ENCODE results near the gene NEURL1B.

The NEURL1B gene

DNA sequence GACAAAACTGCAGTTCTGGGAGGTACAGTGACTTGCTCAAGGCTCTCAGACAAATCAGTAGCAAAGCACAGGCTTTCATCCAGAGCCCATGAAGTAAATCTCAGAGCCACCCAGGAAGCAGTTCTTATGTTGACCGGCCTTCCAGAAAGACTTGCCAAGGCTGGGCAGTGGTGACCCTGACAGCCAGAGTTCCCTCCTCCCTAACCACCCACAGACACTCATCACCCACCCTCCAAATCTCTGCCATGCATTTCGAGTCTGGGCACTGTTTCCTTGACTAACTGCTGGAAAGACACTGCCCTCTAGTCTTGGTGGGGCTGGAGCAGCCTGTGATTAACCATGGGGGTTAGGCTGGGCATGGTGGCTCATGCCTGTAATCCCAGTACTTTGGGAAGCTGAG is 21.5 kb downstream of the NEURL1B start:
- no peak for FAIRE-seq
- TF ChIP-seq POLR2A (IDR thresholded peaks at IDR 0.05; ENCODE audit: low read depth, low read length) (no peak), TAF1 (IDR thresholded peaks at IDR 0.05; ENCODE audit: borderline replicate concordance, low read depth, low read length) (no peak), POLR2AphosphoS5 (IDR thresholded peaks at IDR 0.05; ENCODE audit: low read depth, low read length) (no peak)
- DNase-seq (ENCODE audit: insufficient read length): no peak

DNA sequence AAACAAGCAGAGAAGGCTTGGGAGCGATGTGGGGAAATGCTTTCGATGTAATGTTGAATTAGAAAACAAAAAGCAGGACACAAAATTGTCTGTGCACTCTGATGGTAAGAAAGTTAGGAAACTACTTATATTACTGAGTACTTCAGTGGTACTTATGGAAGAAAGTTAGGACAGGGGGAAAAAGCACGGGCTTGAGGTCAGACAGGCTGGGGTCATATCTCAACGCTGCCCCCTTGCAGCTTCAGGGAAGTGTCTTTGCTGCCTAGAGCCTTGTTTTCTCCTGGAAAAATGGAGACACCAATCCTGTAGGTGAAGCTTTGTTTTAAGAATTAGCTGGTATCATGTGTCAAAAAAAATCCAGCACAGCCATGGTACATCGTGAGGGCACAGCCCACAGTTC is 23.0 kb downstream of the NEURL1B start:
- no peak for FAIRE-seq
- DNase-seq (ENCODE audit: insufficient read length): no peak
- TF ChIP-seq POLR2A (IDR thresholded peaks at IDR 0.05; ENCODE audit: low read depth, low read length): no peak
- TF ChIP-seq TAF1 (IDR thresholded peaks at IDR 0.05; ENCODE audit: borderline replicate concordance, low read depth, low read length): no peak
- TF ChIP-seq POLR2AphosphoS5 (IDR thresholded peaks at IDR 0.05; ENCODE audit: low read depth, low read length): no peak

DNA sequence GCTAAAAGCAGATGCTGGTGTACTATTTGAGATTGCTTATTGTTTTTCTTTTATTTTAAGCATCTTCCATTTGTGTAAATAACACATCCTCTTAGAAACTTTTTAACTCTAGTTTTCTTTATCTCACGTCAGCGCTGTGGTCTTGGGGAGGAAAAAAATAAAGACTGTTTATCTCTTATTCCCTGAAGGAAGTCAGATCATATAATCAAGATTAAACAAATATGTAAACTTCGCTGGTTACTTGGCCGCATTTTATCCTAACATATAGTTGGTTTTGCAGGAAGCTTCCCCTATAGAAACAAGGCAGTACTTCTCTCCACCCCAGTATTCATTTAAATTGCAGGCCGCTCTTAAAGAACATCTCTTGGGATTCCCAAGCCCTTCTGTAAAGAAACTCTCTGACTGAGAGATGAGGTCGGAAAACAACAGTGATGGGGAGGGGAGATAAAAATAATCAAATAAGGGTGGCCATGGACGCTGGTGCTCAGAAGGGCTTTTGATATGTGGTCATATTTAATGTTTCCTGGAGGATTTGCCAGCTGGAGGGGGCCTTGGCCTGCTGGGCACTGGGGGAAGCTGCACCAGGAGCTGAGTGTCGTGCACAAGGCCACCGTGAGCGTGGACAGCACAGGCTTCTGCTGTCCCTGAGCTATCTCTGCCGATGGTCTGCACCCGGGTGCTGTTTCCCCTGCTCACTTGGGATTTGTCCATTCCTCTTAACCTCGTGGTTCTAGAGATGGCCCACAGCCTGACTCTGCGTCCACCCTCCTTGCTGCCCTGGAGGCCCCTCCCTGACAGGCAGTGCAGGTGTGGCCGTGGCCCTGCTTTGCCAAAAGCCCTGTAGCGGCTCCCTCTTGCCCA is 23.8 kb downstream of the NEURL1B start:
- FAIRE-seq (no peak), DNase-seq (ENCODE audit: insufficient read length) (no peak)
- TF ChIP-seq POLR2AphosphoS5 (IDR thresholded peaks at IDR 0.05; ENCODE audit: low read depth, low read length): no peak
- no peak for TF ChIP-seq TAF1 (IDR thresholded peaks at IDR 0.05; ENCODE audit: borderline replicate concordance, low read depth, low read length)

DNA sequence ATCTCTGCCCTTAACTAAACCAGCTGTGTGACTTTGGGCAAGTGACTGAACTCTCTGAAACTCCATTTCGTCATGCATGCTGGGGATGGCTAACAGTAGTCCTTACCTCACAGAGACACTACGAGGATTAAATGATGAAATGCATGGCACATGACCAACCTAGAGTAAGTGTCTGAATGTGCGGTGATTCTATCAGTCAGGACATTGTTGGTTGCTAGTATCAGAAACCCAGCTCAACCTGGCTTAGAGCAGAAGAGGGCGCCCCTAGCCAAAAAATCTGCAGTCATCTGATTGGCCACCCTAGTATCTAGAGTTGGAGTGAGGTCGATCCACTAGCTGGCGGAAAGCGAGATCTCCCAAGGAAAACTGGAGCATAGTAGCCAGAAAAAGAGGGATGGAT is 25.2 kb downstream of the NEURL1B start:
- FAIRE-seq (no peak), DNase-seq (ENCODE audit: insufficient read length) (no peak)
- TF ChIP-seq POLR2AphosphoS5 (IDR thresholded peaks at IDR 0.05; ENCODE audit: low read depth, low read length) (no peak), POLR2A (IDR thresholded peaks at IDR 0.05; ENCODE audit: low read depth, low read length) (no peak), TAF1 (IDR thresholded peaks at IDR 0.05; ENCODE audit: borderline replicate concordance, low read depth, low read length) (no peak)

DNA sequence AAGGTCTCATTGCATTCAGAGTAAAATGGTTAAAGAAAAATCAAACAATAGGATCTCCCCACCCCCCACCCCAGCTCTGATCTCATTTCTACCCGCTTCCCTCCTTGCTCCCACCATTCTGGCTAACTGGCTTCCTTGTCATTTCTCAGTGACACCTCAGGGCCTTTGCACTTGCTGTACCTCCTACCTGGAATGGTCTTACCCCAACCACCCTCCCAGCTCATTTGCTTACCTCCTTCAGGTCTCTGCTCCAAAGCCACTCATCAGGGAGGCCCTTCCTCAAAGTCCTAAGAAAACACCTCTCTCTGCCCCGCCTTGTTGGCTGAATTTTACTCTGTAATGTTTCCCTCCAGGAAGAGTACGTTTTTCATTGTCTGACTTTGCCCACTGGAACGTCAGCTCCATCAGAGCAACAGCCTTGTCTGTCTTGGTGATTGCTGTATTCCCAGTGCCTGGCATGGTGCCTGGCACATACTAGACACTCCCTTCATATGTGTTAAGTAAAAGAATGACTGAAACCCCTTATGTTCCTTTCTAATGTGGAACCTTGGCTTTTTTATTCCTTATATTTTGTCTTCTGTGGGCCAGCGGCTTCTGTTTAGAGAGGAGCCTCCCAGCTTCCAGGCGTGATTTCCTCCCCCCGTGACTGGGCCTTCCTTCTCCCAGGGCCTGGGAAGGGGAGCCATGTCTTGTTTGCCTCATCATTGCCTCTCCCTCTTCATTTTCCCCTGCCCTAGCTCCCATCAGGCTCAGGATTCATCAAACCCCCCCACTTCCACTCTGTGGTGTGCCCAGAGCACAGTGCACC is 26.9 kb downstream of the NEURL1B start:
- no peak for FAIRE-seq
- no peak for DNase-seq (ENCODE audit: insufficient read length)
- TF ChIP-seq POLR2A (IDR thresholded peaks at IDR 0.05; ENCODE audit: low read depth, low read length) (no peak), POLR2AphosphoS5 (IDR thresholded peaks at IDR 0.05; ENCODE audit: low read depth, low read length) (no peak), TAF1 (IDR thresholded peaks at IDR 0.05; ENCODE audit: borderline replicate concordance, low read depth, low read length) (no peak)

DNA sequence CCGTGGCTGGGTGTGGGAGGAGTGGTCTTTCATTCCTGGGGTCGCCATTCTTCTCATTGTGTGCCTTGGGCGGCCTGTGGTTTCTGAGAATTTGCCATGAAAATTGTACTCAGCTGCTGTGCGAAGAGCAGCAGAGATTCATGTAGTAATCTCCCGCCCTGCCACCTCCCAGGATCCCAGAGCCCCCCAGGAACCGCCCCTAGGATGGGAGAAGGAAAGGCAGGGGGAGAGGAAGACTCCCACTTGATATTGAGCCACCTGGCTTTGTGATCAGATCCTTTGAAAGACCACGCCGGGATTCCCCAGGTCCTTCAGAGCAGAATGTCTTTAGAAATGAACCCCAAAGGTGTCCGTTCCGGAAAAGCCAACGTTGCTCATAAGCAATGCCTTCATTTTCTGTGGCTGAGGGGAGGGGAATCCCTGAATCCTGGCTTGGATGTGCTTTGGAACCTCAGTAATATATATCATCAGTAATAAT is 27.6 kb downstream of the NEURL1B start:
- FAIRE-seq (no peak), DNase-seq (ENCODE audit: insufficient read length) (no peak)
- TF ChIP-seq POLR2A (IDR thresholded peaks at IDR 0.05; ENCODE audit: low read depth, low read length): no peak
- no peak for TF ChIP-seq TAF1 (IDR thresholded peaks at IDR 0.05; ENCODE audit: borderline replicate concordance, low read depth, low read length)
- TF ChIP-seq POLR2AphosphoS5 (IDR thresholded peaks at IDR 0.05; ENCODE audit: low read depth, low read length): no peak

DNA sequence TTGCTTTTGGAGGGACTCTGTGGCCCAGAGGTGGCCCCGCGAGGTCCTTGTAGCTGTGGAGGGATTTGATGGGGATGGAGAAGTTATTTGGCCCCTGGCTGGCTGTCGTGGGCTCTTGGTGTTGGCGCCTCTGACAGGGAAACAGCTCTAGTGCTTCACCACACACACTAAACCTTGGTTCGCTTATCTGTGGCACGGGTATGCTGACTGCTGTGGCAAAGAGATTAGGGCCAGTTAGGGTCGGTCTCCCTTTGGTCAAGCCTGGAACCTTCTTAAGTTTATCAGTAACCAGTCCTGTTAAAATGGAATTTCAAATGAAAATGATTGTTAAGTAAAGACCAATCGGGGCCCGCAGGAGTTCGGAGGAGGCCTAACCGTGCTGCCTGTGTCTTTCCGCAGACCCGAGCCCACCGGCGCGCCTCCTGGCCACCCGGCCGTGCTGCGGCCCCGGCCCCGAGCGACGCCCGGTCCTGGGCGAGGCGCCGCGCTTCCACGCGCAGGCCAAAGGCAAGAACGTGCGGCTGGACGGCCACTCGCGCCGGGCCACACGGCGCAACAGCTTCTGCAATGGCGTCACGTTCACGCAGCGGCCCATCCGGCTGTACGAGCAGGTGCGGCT is 28.4 kb downstream of the NEURL1B start:
- no peak for TF ChIP-seq POLR2AphosphoS5 (IDR thresholded peaks at IDR 0.05; ENCODE audit: low read depth, low read length)
- DNase-seq (ENCODE audit: insufficient read length) (no peak), FAIRE-seq (no peak)

DNA sequence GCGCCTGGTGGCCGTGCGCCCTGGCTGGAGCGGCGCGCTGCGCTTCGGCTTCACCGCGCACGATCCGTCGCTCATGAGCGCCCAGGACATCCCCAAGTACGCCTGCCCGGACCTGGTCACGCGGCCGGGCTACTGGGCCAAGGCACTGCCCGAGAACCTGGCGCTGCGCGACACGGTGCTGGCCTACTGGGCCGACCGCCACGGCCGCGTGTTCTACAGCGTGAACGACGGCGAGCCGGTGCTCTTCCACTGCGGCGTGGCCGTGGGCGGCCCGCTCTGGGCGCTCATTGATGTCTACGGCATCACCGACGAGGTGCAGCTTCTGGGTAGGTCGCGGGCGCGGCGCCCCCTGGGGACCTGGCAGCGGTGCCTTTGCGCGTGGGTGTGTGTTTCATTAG is 28.9 kb downstream of the NEURL1B start:
- no peak for DNase-seq (ENCODE audit: insufficient read length)
- FAIRE-seq: no peak
- TF ChIP-seq POLR2A (IDR thresholded peaks at IDR 0.05; ENCODE audit: low read depth, low read length): no peak
- TF ChIP-seq POLR2AphosphoS5 (IDR thresholded peaks at IDR 0.05; ENCODE audit: low read depth, low read length): no peak
- TF ChIP-seq TAF1 (IDR thresholded peaks at IDR 0.05; ENCODE audit: borderline replicate concordance, low read depth, low read length): no peak

DNA sequence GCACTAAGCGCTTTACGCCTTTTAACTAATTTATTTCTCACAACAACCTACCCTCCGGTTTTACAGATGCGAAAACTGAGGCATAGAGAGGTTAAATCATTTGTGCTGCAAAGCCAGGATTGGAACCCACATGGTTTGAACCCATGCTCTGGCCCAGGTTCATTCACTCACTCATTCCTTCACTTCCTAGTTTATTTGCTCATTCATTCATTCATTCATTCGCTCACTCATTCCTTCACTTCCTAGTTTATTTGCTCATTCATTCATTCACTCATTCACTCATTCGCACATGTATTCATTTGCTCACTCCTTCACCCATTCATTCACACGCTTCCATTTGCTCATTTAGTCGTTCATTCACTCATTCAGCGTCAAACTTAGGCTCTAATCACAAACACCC is 29.4 kb downstream of the NEURL1B start:
- TF ChIP-seq POLR2AphosphoS5 (IDR thresholded peaks at IDR 0.05; ENCODE audit: low read depth, low read length) (no peak), TAF1 (IDR thresholded peaks at IDR 0.05; ENCODE audit: borderline replicate concordance, low read depth, low read length) (no peak)

DNA sequence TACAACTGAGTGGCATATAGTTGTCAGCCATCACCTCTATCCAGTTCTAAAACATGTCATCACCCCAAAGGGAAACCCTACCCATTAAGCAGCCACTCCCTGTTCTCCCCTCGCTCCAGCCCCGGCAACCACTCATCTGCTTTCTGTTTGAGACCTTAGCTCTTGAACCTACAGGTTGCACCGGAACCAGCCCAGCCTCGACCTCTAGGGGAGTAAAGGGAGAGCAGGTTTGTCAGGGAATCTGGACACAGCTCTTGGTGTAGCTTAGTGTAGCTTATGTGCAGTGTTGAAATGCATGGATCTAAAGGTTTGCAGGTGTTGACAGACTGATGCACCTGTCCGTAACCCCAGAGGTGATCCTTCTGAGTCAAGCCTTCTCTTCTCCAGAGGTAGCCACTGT is 30.0 kb downstream of the NEURL1B start:
- DNase-seq (ENCODE audit: insufficient read length) (no peak), FAIRE-seq (no peak)
- no peak for TF ChIP-seq POLR2A (IDR thresholded peaks at IDR 0.05; ENCODE audit: low read depth, low read length)
- TF ChIP-seq TAF1 (IDR thresholded peaks at IDR 0.05; ENCODE audit: borderline replicate concordance, low read depth, low read length): no peak
- no peak for TF ChIP-seq POLR2AphosphoS5 (IDR thresholded peaks at IDR 0.05; ENCODE audit: low read depth, low read length)

More for the DNA sequence above, 29.4 kb downstream of the NEURL1B start:
- FAIRE-seq: no peak
- no peak for DNase-seq (ENCODE audit: insufficient read length)

DNA sequence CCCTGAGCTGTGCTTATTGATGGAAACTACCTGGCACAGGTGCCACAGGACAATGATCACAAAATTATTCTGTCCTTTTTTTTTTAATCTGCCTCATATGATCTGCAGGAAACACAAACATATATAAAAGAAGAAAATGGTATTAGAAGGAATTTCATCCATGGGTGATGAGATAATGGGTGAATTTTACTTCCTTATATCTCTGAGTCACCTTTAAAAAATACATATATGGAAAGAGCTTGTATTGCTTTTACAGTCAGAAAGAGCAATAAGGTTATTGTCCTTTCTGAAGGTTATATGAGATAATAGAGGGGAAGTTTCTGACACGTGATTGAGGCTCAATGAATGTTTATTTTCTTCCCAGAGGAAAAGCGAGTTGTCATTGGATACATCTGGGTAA is 31.6 kb downstream of the NEURL1B start:
- FAIRE-seq (no peak), DNase-seq (ENCODE audit: insufficient read length) (no peak)
- no peak for TF ChIP-seq POLR2A (IDR thresholded peaks at IDR 0.05; ENCODE audit: low read depth, low read length)
- TF ChIP-seq POLR2AphosphoS5 (IDR thresholded peaks at IDR 0.05; ENCODE audit: low read depth, low read length): no peak
- TF ChIP-seq TAF1 (IDR thresholded peaks at IDR 0.05; ENCODE audit: borderline replicate concordance, low read depth, low read length): no peak

All from GM12892 (cell line).